T-helper 1 cell treated with Interleukin-12 subunit alpha and Interleukin-12 subunit beta and Interleukin-4 antibody, amounts not matched to agents 30 μg/mL and 1 μg/mL, for 36 hours (primary cell): Measurements from ENCODE around the gene PTGER4.
"Not testable (repeated sequence)": the region's sequence is repeated elsewhere in the genome, so short reads cannot be mapped to it uniquely, and the experiment has no call there.

Experiments
- H3K27ac Mint-ChIP-seq: one replicate; pipeline ENCODE4 v1.8.0; 2021; ENCODE audit warnings: mild to moderate bottlenecking, mixed read lengths
- H3K27me3 Mint-ChIP-seq: one replicate; pipeline ENCODE4 v1.8.0; 2021; ENCODE audit warnings: low read depth, mixed read lengths
- H3K36me3 Mint-ChIP-seq: one replicate; pipeline ENCODE4 v1.8.0; 2021; ENCODE audit warnings: low read depth, mixed read lengths
- H3K4me1 Mint-ChIP-seq: one replicate; pipeline ENCODE4 v1.8.0; 2021; ENCODE audit warnings: low read depth, mixed read lengths
- H3K4me3 Mint-ChIP-seq: one replicate; pipeline ENCODE4 v1.8.0; 2021; ENCODE audit warnings: mild to moderate bottlenecking, moderate library complexity, mixed read lengths
- H3K9me3 Mint-ChIP-seq: one replicate; pipeline ENCODE4 v1.8.0; 2021; ENCODE audit warnings: mixed read lengths

The PTGER4 gene

GRCh38 chr5:40679913-40680681 lies at the start of gene PTGER4:
PTGER4 (plus strand) TSS chr5:40679915; CDS start chr5:40680994, 1,079 bp downstream.
- H3K27me3 Mint-ChIP-seq: no peaks in the 10 kb centered on the region
- H3K27ac Mint-ChIP-seq: peak within 1 kb of the TSS; percentile 98
- peaks cover 45% of the 10 kb centered on the region for H3K36me3 Mint-ChIP-seq
- H3K9me3 Mint-ChIP-seq: no peaks in the 10 kb centered on the region
- H3K4me1 Mint-ChIP-seq: peaks cover 41% of the 10 kb centered on the region
- H3K4me3 Mint-ChIP-seq: peak within 1 kb of the TSS; percentile 98

- Mint-ChIP-seq H3K4me3 (no peak overlapping the region), H3K27ac (no peak overlapping the region), H3K27me3 (no peaks in the 10 kb centered on the region), H3K9me3 (peaks cover 5% of the 10 kb centered on the region), H3K36me3 (peaks cover 8% of the 10 kb centered on the region), H3K4me1 (peaks cover 8% of the 10 kb centered on the region)
Observed at GRCh38 chr5:40630126-40630525, 49.6 kb upstream of the PTGER4 start.

GRCh38 chr5:40631236-40631635 lies 48.5 kb upstream of the PTGER4 start:
- peaks cover 14% of the 10 kb centered on the region for H3K36me3 Mint-ChIP-seq
- no peak overlapping the region for H3K4me3 Mint-ChIP-seq
- H3K27me3 Mint-ChIP-seq: no peaks in the 10 kb centered on the region
- H3K9me3 Mint-ChIP-seq: peaks cover 12% of the 10 kb centered on the region
- peaks cover 3% of the 10 kb centered on the region for H3K4me1 Mint-ChIP-seq
- H3K27ac Mint-ChIP-seq: no peak overlapping the region

GRCh38 chr5:40634154-40634553 lies 45.6 kb upstream of the PTGER4 start:
- peaks cover 38% of the 10 kb centered on the region for H3K36me3 Mint-ChIP-seq
- no peak overlapping the region for H3K27ac Mint-ChIP-seq
- H3K4me3 Mint-ChIP-seq: no peak overlapping the region
- H3K27me3 Mint-ChIP-seq: no peaks in the 10 kb centered on the region
- peaks cover 41% of the 10 kb centered on the region for H3K9me3 Mint-ChIP-seq
- H3K4me1 Mint-ChIP-seq: peaks cover 3% of the 10 kb centered on the region

- peaks cover 45% of the 10 kb centered on the region for H3K9me3 Mint-ChIP-seq
- peaks cover 3% of the 10 kb centered on the region for H3K4me1 Mint-ChIP-seq
- H3K27ac Mint-ChIP-seq: no peak overlapping the region
- peaks cover 41% of the 10 kb centered on the region for H3K36me3 Mint-ChIP-seq
- H3K4me3 Mint-ChIP-seq: no peak overlapping the region
- H3K27me3 Mint-ChIP-seq: no peaks in the 10 kb centered on the region
Observed at GRCh38 chr5:40634593-40634992, 45.1 kb upstream of the PTGER4 start.

GRCh38 chr5:40639531-40639930 lies 40.2 kb upstream of the PTGER4 start:
- peaks cover 55% of the 10 kb centered on the region for H3K9me3 Mint-ChIP-seq
- H3K4me1 Mint-ChIP-seq: peaks cover 15% of the 10 kb centered on the region
- H3K27ac Mint-ChIP-seq, H3K4me3 Mint-ChIP-seq, H3K27me3 Mint-ChIP-seq: not testable (repeated sequence)
- H3K36me3 Mint-ChIP-seq: peaks cover 49% of the 10 kb centered on the region

- Mint-ChIP-seq H3K4me1 (peaks cover 33% of the 10 kb centered on the region), H3K27me3 (no peaks in the 10 kb centered on the region), H3K9me3 (peaks cover 30% of the 10 kb centered on the region), H3K36me3 (peaks cover 37% of the 10 kb centered on the region), H3K4me3 (no peak overlapping the region), H3K27ac (no peak overlapping the region)
Observed at GRCh38 chr5:40646266-40646665, 33.4 kb upstream of the PTGER4 start.

GRCh38 chr5:40648150-40648549 lies 31.6 kb upstream of the PTGER4 start:
- Mint-ChIP-seq H3K36me3 (peaks cover 36% of the 10 kb centered on the region), H3K27me3 (no peaks in the 10 kb centered on the region)

GRCh38 chr5:40649463-40650030 lies 30.2 kb upstream of the PTGER4 start:
- peaks cover 51% of the 10 kb centered on the region for H3K4me1 Mint-ChIP-seq
- peaks cover 19% of the 10 kb centered on the region for H3K9me3 Mint-ChIP-seq
- no peaks in the 10 kb centered on the region for H3K27me3 Mint-ChIP-seq
- peak overlapping the region; percentile 86 for H3K27ac Mint-ChIP-seq
- peak overlapping the region; percentile 52 for H3K4me3 Mint-ChIP-seq
- H3K36me3 Mint-ChIP-seq: peaks cover 28% of the 10 kb centered on the region

More at GRCh38 chr5:40648150-40648549, 31.6 kb upstream of the PTGER4 start:
- Mint-ChIP-seq H3K27ac (no peak overlapping the region), H3K9me3 (peaks cover 26% of the 10 kb centered on the region), H3K4me3 (no peak overlapping the region), H3K4me1 (peaks cover 39% of the 10 kb centered on the region)

- H3K4me1 Mint-ChIP-seq: peaks cover 61% of the 10 kb centered on the region
- H3K27me3 Mint-ChIP-seq: no peaks in the 10 kb centered on the region
- H3K27ac Mint-ChIP-seq: no peak overlapping the region
- H3K9me3 Mint-ChIP-seq: peaks cover 10% of the 10 kb centered on the region
- peaks cover 14% of the 10 kb centered on the region for H3K36me3 Mint-ChIP-seq
- no peak overlapping the region for H3K4me3 Mint-ChIP-seq
Observed at GRCh38 chr5:40651201-40651600, 28.5 kb upstream of the PTGER4 start.

- H3K36me3 Mint-ChIP-seq: peaks cover 15% of the 10 kb centered on the region
- H3K27ac Mint-ChIP-seq: peak overlapping the region; percentile 95
- H3K4me3 Mint-ChIP-seq: peak overlapping the region; percentile 91
- no peaks in the 10 kb centered on the region for H3K27me3 Mint-ChIP-seq
- peaks cover 66% of the 10 kb centered on the region for H3K4me1 Mint-ChIP-seq
- H3K9me3 Mint-ChIP-seq: peaks cover 11% of the 10 kb centered on the region
Observed at GRCh38 chr5:40652441-40653220, 27.1 kb upstream of the PTGER4 start.

- Mint-ChIP-seq H3K4me3 (peak overlapping the region; percentile 91), H3K27ac (peak overlapping the region; percentile 95), H3K36me3 (peaks cover 12% of the 10 kb centered on the region)
Observed at GRCh38 chr5:40653221-40654022, 26.3 kb upstream of the PTGER4 start.

GRCh38 chr5:40654377-40654991 lies 25.2 kb upstream of the PTGER4 start:
- Mint-ChIP-seq H3K27ac (peak overlapping the region; percentile 95), H3K36me3 (peaks cover 13% of the 10 kb centered on the region), H3K9me3 (peaks cover 16% of the 10 kb centered on the region), H3K27me3 (peaks cover 6% of the 10 kb centered on the region), H3K4me1 (peaks cover 67% of the 10 kb centered on the region), H3K4me3 (peak overlapping the region; percentile 91)

More at GRCh38 chr5:40653221-40654022, 26.3 kb upstream of the PTGER4 start:
- peaks cover 8% of the 10 kb centered on the region for H3K9me3 Mint-ChIP-seq
- H3K4me1 Mint-ChIP-seq: peaks cover 64% of the 10 kb centered on the region
- H3K27me3 Mint-ChIP-seq: no peaks in the 10 kb centered on the region
